A673 (cell line): ENCODE measurements around the gene MBL2. TPM values are rescaled to one million over a fixed set of nuclear protein-coding genes. Genes with fewer than 3 reads are reported as not detected.

Experiments used
- BruUV-seq: library from RNA; stranded (reverse); fragments of 400-500 nt; replicated peaks from 2 replicates; lab custom pipeline; 2021; lab: Mats Ljungman, UMichigan
- CTCF ChIA-PET: fragments of 300-600 bp; sonication (Branson Sonifier 250); formaldehyde crosslinking; loops from one replicate; lab custom pipeline; 2022; ENCODE audit warnings: antibody characterized with exemption; lab: Charles Lee
- POLR2A ChIA-PET: fragments of 300-600 bp; sonication (Branson Sonifier 250); formaldehyde crosslinking; loops from one replicate; lab custom pipeline; 2022; ENCODE audit warnings: antibody characterized with exemption; ENCODE audit not compliant: low non-redundant PET; lab: Charles Lee
- DNase-seq: peaks from one replicate; pipeline ENCODE4 v3.0.0-alpha.2; 2015; ENCODE audit warnings: low spot score
- H3K27ac ChIP-seq: fragments of 200-600 bp; sonication (generic); 2 replicates; pipeline ENCODE4 v1.5.1; 2016; ENCODE audit warnings: mixed run types, low read depth, mild to moderate bottlenecking, mixed read lengths, antibody characterized with exemption, low read length; ENCODE audit not compliant: poor library complexity, severe bottlenecking
- H3K27me3 ChIP-seq: fragments of 200-600 bp; sonication (generic); replicated peaks from 2 replicates; pipeline ENCODE4 v1.6.1; 2017; ENCODE audit warnings: mixed run types, low read depth, mild to moderate bottlenecking, mixed read lengths, antibody characterized with exemption, low read length; ENCODE audit not compliant: insufficient read depth, poor library complexity
- H3K36me3 ChIP-seq: fragments of 200-600 bp; sonication (generic); 2 replicates; pipeline ENCODE4 v1.6.1; 2016; ENCODE audit warnings: mixed run types, mild to moderate bottlenecking, mixed read lengths, antibody characterized with exemption, low read length; ENCODE audit not compliant: insufficient read depth, poor library complexity, severe bottlenecking
- H3K4me1 ChIP-seq: fragments of 200-600 bp; sonication (generic); 2 replicates; pipeline ENCODE4 v1.6.1; 2017; ENCODE audit warnings: mixed run types, mild to moderate bottlenecking, mixed read lengths, antibody characterized with exemption, low read length; ENCODE audit not compliant: insufficient read depth, poor library complexity, severe bottlenecking
- H3K4me3 ChIP-seq: fragments of 200-600 bp; sonication (generic); 2 replicates; pipeline ENCODE4 v1.5.1; 2016; ENCODE audit warnings: low read depth, mixed run types, mild to moderate bottlenecking, mixed read lengths, low read length; ENCODE audit not compliant: poor library complexity, severe bottlenecking
- H3K9me3 ChIP-seq: fragments of 200-600 bp; sonication (generic); 2 replicates; pipeline ENCODE4 v1.6.1; 2016; ENCODE audit warnings: mixed run types, low read depth, mild to moderate bottlenecking, mixed read lengths, antibody characterized with exemption, low read length; ENCODE audit not compliant: poor library complexity, severe bottlenecking
- CTCF ChIP-seq: fragments of 300-800, 200-600 bp; sonication (generic); conservative IDR thresholded peaks from 2 replicates; pipeline ENCODE4 v1.5.1; 2017; ENCODE audit warnings: low read depth, mild to moderate bottlenecking, antibody characterized with exemption, low read length, moderate library complexity, mixed read lengths
- EZH2 ChIP-seq: fragments of 200-600 bp; sonication (generic); IDR thresholded peaks from 2 replicates; pipeline ENCODE4 v1.6.1; 2017; ENCODE audit warnings: borderline replicate concordance, low read depth, mild to moderate bottlenecking, mixed read lengths, antibody characterized with exemption, low read length; ENCODE audit not compliant: poor library complexity, severe bottlenecking
- intact Hi-C: fragments of 100-400 bp; cut with micrococcal nuclease; formaldehyde crosslinking; loops from one replicate; pipeline ENCODE4 v1.10.0; 2022; ENCODE audit not compliant: unreplicated experiment
- total RNA-seq: library from RNA; stranded (reverse); gene quantifications from 2 replicates; pipeline ENCODE4 v1.2.3, GENCODE V29; 2021

MBL2 gene
- total RNA-seq, 1 experiment from 2014 or later, result not detected

- BruUV-seq, result no TSS peak
- DNase-seq, result no peak
- H3K4me1 ChIP-seq, result no peaks in the 10 kb centered on the region
- H3K27me3 ChIP-seq, result peaks cover 8% of the 10 kb centered on the region
- H3K9me3 ChIP-seq, result no peaks in the 10 kb centered on the region
- ChIA-PET CTCF (no interaction called here), POLR2A (no interaction called here)
- no peak overlapping the region for H3K4me3 ChIP-seq
- TF ChIP-seq CTCF, result no peak
- no peak for TF ChIP-seq EZH2
- no peak overlapping the region for H3K27ac ChIP-seq
- intact Hi-C loops, result no loop called here
- H3K36me3 ChIP-seq, result no peaks in the 10 kb centered on the region
Measured at GRCh38 chr10:52807803-52808202, 35.2 kb upstream of the MBL2 start.

GRCh38 chr10:52805414-52806285 is 33.1 kb upstream of the MBL2 start:
- no peaks in the 10 kb centered on the region for H3K9me3 ChIP-seq
- no peak overlapping the region for H3K27ac ChIP-seq
- no peaks in the 10 kb centered on the region for H3K4me1 ChIP-seq
- H3K27me3 ChIP-seq, result peaks cover 6% of the 10 kb centered on the region
- no TSS peak for BruUV-seq
- intact Hi-C loops, result no loop called here
- TF ChIP-seq EZH2, result no peak
- no peak for TF ChIP-seq CTCF
- ChIA-PET POLR2A (no interaction called here), CTCF (no interaction called here)
- H3K4me3 ChIP-seq, result no peak overlapping the region
- no peak for DNase-seq
- no peaks in the 10 kb centered on the region for H3K36me3 ChIP-seq

GRCh38 chr10:52801947-52802346 is 29.4 kb upstream of the MBL2 start:
- H3K4me1 ChIP-seq, result no peaks in the 10 kb centered on the region
- H3K9me3 ChIP-seq, result no peaks in the 10 kb centered on the region
- no peak for TF ChIP-seq CTCF
- TF ChIP-seq EZH2, result no peak
- H3K36me3 ChIP-seq, result no peaks in the 10 kb centered on the region
- DNase-seq, result no peak
- no peaks in the 10 kb centered on the region for H3K27me3 ChIP-seq
- intact Hi-C loops, result no loop called here
- POLR2A ChIA-PET, result no interaction called here
- H3K4me3 ChIP-seq, result no peak overlapping the region
- no TSS peak for BruUV-seq
- no peak overlapping the region for H3K27ac ChIP-seq
- CTCF ChIA-PET, result no interaction called here
